Stimulated activated CD4-positive, alpha-beta T cell treated with anti-CD3 and anti-CD28 coated beads, Interleukin-15, amount 100 ng/mL, for 1 hour (primary cell): Measurements from ENCODE around the gene ESX1.
"Not testable (repeated sequence)": the region's sequence is repeated elsewhere in the genome, so short reads cannot be mapped to it uniquely, and the experiment has no call there.

Experiments used
- DNase-seq, 2 donors: peaks; one replicate each; pipeline ENCODE4 v3.0.0-alpha.2; 2020; ENCODE audit warnings: low read depth in 1 of 2, low spot score in 1 of 2

ESX1 gene

GRCh38 chrX:104254442-104255115, at the start of gene ESX1:
Gene ESX1, minus strand, starts transcription at chrX:104254933. Its CDS starts 84 bp downstream, at chrX:104254849.
- DNase-seq: no peak

DNA sequence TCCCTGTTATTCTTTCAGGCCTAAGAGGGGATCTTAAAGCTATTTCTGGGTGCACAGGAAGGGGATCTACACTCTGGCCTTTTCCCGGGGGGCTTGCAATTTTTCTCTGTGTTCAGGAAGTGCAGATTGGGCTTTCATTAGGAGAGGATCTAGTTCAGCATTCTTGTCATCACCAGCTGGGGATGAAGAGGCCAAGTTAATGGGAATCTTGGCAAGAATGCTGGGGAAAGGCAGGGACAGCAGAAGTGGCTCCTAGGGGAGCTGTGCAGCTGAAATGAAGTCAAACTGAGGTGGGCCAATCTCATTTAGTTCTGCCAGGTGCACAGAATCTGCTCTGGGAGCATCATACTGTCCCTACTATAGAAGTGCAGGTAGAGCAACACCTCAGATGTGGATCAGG, 40.9 kb upstream of the ESX1 start:
- DNase-seq: no peak

DNA sequence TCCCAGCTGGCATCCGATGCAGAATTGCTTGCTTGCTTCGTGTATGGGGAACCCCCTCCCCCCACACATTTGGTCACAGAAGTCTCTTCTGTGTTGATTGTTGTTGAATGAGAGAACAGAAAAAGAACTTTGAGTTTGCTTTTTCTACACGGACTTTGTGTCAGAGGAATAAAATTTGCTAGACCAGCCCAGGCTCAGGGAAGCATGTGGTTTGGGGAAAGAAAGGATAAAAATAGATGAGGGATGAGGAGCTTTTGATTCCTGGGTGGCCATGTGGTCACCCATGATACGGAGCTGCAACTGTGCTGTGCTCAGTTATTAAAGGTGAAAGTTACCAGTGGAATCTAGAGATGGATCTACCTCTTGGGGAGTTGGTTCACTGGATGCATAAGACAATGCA, 34.2 kb upstream of the ESX1 start:
- DNase-seq: no peak

DNA sequence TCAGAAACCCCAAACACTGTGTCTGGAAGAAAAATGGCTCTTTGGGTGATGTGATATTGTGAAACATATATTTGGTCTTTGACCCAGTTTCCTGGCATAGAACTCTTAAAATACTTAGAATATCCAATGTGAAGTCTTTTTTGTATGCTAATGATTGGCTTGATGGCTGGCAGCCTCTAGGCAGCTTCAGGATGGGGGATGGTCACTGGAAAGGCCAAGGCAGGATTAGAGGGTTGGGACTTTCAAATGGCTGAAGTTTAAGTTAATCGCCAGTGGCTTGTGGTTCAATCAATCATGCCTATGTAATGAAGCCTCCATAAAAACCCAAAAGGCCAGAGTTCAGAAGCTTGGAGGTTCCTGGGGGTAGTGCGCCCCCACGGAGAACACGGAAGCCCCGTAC, 33.5 kb upstream of the ESX1 start:
- no peak for DNase-seq

DNA sequence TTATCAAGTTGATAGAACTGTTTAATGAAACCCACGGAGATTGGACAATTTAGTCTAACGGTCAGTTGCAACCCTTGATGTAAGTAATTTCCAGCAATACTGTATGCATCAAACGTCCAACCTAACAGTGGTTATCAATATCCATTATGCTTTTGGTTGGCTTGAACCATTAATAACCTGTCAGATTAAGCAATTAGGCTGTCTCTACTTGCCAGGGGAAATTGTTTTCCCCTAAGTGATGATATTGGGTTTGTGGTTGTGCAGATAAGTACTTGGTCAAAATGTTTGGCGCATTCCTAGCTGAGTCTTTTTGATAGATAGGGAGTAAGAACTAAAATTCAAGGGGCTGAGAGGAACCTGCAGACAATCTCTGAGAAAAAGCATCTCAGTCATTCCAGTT, 30.5 kb upstream of the ESX1 start:
- DNase-seq: no peak

- DNase-seq: no peak
These were observed 29.8 kb upstream of the ESX1 start for GRCh38 chrX:104284507-104284906.

- DNase-seq: no peak
These were observed 27.5 kb upstream of the ESX1 start for GRCh38 chrX:104282166-104282725.

- DNase-seq: no peak
These were observed 26.8 kb upstream of the ESX1 start for GRCh38 chrX:104281564-104281963.

DNA sequence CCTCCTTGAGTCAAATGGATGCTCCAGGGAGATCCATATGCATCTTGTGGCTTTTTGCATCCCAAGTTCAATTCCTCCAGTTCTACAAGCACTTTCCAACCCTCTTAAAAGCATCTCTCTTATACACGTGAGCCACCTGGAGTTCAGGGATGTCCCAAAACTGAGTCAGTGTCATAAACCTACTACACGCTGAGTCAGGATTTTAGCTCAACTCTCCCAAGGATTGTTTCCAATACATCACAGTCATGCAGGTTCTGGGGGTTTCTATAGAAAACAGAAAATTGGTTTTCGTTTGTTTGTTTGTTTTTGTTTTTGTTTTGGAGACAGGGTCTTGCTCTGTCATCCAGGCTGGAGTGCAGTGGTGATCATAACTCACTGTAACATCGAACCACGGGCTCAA, 25.9 kb upstream of the ESX1 start:
- DNase-seq: no peak

DNA sequence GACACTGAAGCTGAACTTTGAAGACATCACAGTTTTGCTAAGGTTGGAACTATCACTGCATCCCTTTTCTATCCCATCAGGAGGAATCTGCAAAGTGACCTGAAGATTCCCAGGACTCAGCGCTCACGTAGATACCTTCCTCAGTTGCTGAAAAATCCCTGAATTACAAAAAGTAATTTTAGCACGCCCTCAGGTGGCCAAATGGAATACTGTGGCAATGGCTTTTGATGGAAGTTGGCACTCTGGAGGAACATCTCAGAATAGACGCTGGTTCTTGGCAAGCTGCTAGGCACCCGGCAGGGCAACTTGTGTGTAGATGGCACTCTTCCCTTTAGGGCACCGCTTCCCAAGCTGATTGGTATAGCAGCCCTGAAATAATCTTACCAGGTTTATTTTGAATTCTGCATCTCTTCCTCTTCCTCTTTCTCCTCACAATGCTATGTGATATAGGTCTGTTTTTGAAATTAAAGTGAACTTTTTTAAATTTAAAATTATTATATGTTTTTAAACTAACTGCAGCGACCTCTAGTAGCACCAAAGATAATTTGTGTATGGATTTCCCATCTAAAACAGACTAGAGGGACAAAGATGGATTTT, 16.3 kb upstream of the ESX1 start:
- DNase-seq: no peak

DNA sequence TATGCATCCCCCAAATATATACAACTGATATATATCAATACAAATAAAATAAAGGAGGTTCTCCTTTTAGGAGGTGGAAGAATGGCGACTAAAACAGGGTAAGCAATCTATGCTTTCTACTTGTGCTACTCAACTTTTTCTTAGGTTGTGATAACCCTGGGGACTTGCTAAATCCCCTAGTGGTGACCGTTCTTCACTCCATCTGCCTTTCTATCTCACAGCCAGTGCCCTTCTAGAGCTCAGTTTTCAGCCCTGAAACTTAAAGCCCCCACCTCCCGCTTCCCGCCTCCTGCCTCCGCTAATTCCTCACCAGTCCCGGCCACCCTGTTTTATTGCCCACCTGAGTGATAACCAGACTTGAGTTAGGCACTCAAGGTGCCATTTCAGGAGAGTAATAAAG, 15.5 kb upstream of the ESX1 start:
- no peak for DNase-seq

DNA sequence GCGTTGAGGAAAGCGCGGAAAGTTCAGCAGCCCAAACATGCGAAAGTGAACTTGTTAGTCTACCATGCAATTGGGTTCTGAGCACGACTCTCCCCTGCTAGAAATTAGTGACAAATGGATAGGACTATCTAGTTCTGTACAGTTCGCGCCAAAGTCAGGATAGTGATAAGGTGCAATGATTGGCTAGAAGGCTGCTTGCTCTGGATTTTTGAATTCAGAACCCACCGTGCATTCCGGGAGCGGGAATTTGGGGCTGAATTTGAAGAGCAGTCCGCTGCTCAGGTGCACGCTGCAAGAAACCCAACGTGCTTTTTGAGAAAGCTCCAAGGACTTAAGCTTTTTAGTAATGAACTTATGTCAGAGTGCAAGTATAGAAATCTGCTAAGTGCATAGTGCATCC, 732 bp upstream of the ESX1 start:
- no peak for DNase-seq

DNA sequence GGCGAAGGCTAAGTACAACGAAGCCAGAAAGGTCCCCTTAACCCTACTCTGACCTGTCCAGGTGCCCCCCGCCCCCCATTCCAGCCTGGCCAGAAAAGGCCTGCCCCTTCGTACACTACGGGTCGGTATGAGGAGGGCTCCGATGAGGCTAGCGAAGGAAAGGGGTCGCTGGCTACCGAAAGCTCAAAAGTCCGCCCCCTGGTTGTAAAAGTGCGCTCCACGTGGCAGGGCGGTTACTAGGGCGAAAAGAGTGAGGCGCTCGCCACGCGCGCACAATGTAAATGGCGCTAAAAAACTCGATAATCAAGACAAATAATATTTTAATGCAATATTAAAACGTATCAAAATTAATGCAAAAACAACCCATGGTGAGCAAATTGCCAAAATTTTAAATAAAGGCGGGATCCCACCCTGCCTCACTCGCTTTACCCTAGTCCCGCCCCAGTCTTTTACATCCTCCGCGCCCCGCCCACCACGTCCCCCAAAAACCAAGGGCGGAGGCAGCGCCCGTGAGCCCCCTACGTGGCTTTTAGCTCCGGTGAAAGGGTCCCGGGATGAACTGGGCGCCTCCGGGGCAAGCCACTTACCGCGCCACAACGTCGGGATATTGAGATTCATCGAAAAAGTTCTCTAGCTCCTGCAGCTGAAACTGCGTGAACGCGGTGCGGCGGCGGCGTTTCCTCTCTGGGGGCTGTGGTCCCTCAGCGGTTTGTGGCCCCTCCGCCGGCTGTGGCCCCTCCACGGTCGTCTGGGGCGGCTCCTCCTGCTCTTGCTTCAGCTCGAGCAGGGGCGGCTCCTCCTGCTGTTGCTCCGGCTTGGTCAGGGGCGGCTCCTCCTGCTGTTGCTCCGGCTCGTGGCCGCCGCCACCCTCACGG, 929 bp downstream of the ESX1 start:
- DNase-seq: no peak

DNA sequence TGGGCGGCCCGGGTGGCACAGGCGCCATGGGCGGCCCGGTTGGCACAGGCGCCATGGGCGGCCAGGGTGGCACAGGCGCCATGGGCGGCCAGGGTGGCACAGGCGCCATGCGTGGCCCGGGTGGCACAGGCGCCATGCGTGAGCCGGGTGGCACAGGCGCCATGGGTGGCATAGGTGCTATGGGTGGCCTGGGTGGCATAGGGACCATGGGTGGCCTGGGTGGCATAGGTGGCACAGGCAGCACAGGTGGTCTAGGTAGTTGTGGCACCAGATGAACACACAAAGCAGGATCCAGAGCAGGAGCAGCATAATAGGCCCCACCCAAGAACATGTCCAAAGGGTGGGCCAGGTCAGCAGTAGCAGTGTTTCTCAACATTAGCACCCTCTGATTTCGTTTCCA, 4.3 kb downstream of the ESX1 start:
- DNase-seq: no peak

DNA sequence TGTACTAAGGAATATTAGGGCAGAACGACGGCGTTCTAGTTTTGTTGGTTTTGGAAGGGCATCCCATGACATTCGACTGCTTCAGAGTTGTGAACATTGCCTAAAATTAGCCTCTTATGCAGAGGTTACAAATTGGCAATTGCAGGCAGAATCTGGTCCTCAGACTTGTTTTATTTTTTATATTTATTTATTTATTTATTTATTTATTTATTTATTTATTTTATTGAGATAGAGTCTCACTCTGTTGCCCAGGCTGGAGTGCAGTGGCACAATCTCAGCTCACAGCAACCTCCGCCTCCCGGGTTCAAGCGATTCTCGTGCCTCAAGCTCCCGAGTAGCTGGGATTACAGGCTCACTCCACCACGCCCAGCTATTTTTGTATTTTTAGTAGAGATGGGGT, 24.7 kb downstream of the ESX1 start:
- not testable (repeated sequence) for DNase-seq

- no peak for DNase-seq
These were observed 43.5 kb downstream of the ESX1 start for GRCh38 chrX:104211187-104211586.

- no peak for DNase-seq
These were observed 49.2 kb downstream of the ESX1 start for GRCh38 chrX:104205548-104205947.
